HG02798 (cell line): ENCODE results near the gene PDE3B.
"Not testable (repeated sequence)": the region's sequence is repeated elsewhere in the genome, so short reads cannot be mapped to it uniquely, and the experiment has no call there.

Experiments
- ATAC-seq: cut with Tn5 transposase; IDR thresholded peaks from one replicate; pipeline ENCODE4 v1.9.1; 2021; ENCODE audit warnings: mild to moderate bottlenecking; ENCODE audit not compliant: unreplicated experiment, poor library complexity

Gene PDE3B

GRCh38 chr11:14643697-14644225 is at the start of gene PDE3B:
PDE3B (plus strand) TSS chr11:14643804; CDS start chr11:14644076, 272 bp downstream.
- peak; percentile 78 for ATAC-seq

GRCh38 chr11:14595261-14595660 is 48.3 kb upstream of the PDE3B start:
- not testable (repeated sequence) for ATAC-seq

GRCh38 chr11:14607713-14608112 is 35.9 kb upstream of the PDE3B start:
- no peak for ATAC-seq

- ATAC-seq = no peak
These were observed 33.7 kb upstream of the PDE3B start for GRCh38 chr11:14609902-14610301.

- ATAC-seq = no peak
These were observed 31.7 kb upstream of the PDE3B start for GRCh38 chr11:14611939-14612338.

GRCh38 chr11:14612694-14613093 is 30.9 kb upstream of the PDE3B start:
- ATAC-seq = no peak

GRCh38 chr11:14614091-14614622 is 29.4 kb upstream of the PDE3B start:
- ATAC-seq = no peak

GRCh38 chr11:14617241-14618027 is 26.2 kb upstream of the PDE3B start:
- ATAC-seq = no peak

- ATAC-seq = no peak
These were observed 25.5 kb upstream of the PDE3B start for GRCh38 chr11:14618060-14618459.

- ATAC-seq = no peak
These were observed 23.7 kb upstream of the PDE3B start for GRCh38 chr11:14619603-14620531.

GRCh38 chr11:14622223-14622954 is 21.2 kb upstream of the PDE3B start:
- no peak for ATAC-seq

GRCh38 chr11:14623036-14623435 is 20.6 kb upstream of the PDE3B start:
- no peak for ATAC-seq

GRCh38 chr11:14625586-14626205 is 17.9 kb upstream of the PDE3B start:
- peak; percentile 28 for ATAC-seq

GRCh38 chr11:14626650-14627049 is 17.0 kb upstream of the PDE3B start:
- ATAC-seq = no peak

GRCh38 chr11:14633506-14634224 is 9.9 kb upstream of the PDE3B start:
- not testable (repeated sequence) for ATAC-seq

GRCh38 chr11:14634813-14635212 is 8.8 kb upstream of the PDE3B start:
- no peak for ATAC-seq

GRCh38 chr11:14635546-14635945 is 8.1 kb upstream of the PDE3B start:
- no peak for ATAC-seq

GRCh38 chr11:14636119-14636518 is 7.5 kb upstream of the PDE3B start:
- ATAC-seq = no peak

GRCh38 chr11:14637868-14638409 is 5.7 kb upstream of the PDE3B start:
- ATAC-seq = no peak
